Measurements from ENCODE around the gene SERINC5. TPM values are rescaled to one million over a fixed set of nuclear protein-coding genes. Genes with fewer than 3 reads are reported as not detected.

Gene SERINC5
- total and polyA plus RNA-seq, 2 donors (not counting 3 experiments of a cell fraction or from before 2014, with no cell fraction given): 3.2 to 10.1 TPM

GRCh38 chr5:80191991-80192398 lies 63.9 kb downstream of the SERINC5 start:
- Histone ChIP-seq H3K4me1 (ENCODE audit: control insufficient read depth, extremely low read depth, insufficient read depth, low read length) (no peaks in the 10 kb centered on the region), H2AFZ (ENCODE audit: low read depth, low read length) (no peak overlapping the region), H3K4me3 (replicated peaks in 1 of 3; ENCODE audit: insufficient read depth in 1 of 3, low read depth in 1 of 3, low read length in 3 of 3) (no peak overlapping the region), H3K4me2 (ENCODE audit: insufficient read depth, low read length) (no peak overlapping the region), H3K36me3 (ENCODE audit: control insufficient read depth in 2 of 2, extremely low read depth in 1 of 2, insufficient read depth in 2 of 2, low read length in 2 of 2) (no peaks in the 10 kb centered on the region), H3K27ac (ENCODE audit: insufficient read depth, low read depth, low read length) (no peak overlapping the region), H3K9me3 (replicated peaks; ENCODE audit: control insufficient read depth, insufficient read depth, low read length) (no peaks in the 10 kb centered on the region), H4K20me1 (replicated peaks; ENCODE audit: control insufficient read depth, extremely low read depth, insufficient read depth, low read length) (no peaks in the 10 kb centered on the region), H3K9ac (replicated peaks; ENCODE audit: extremely low read depth, insufficient read depth, low read length) (no peak overlapping the region), H3K27me3 (ENCODE audit: control insufficient read depth in 2 of 2, insufficient read depth in 2 of 2, low read length in 2 of 2) (no peaks in the 10 kb centered on the region), H3K9me1 (replicated peaks; ENCODE audit: control insufficient read depth, extremely low read depth, insufficient read depth, low read length) (no peaks in the 10 kb centered on the region), H3K79me2 (ENCODE audit: control insufficient read depth, insufficient read depth, low read length) (no peaks in the 10 kb centered on the region)
- FAIRE-seq: no peak
- POLR2A ChIA-PET: no interaction called here
- TF ChIP-seq CTCF (IDR thresholded peaks at IDR 0.05; ENCODE audit: extremely low read depth in 1 of 2, insufficient read depth in 1 of 2, low read depth in 1 of 2, low read length in 2 of 2) (no peak), MAX (IDR thresholded peaks at IDR 0.05; ENCODE audit: insufficient read depth, insufficient read length) (no peak), EZH2 (IDR thresholded peaks at IDR 0.05; ENCODE audit: borderline replicate concordance, low read depth, low read length, severe bottlenecking) (no peak), POLR2AphosphoS5 (IDR thresholded peaks at IDR 0.05; ENCODE audit: insufficient read depth, low read depth, low read length) (no peak), GATA2 (IDR thresholded peaks at IDR 0.05; ENCODE audit: insufficient read depth, insufficient read length, low read depth, low read length) (no peak), JUN (IDR thresholded peaks at IDR 0.05; ENCODE audit: borderline replicate concordance, insufficient read depth, insufficient read length, low read depth) (no peak), FOS (IDR thresholded peaks at IDR 0.05; ENCODE audit: borderline replicate concordance, insufficient read depth, low read length) (no peak), MYC (IDR thresholded peaks at IDR 0.05; ENCODE audit: low read depth, low read length) (no peak), POLR2A (IDR thresholded peaks at IDR 0.05; ENCODE audit: low read depth, low read length) (no peak)
- dilution Hi-C loops (cut with MboI; ENCODE audit: extremely low pct_ligation_motif_present, low sequenced_read_pairs) (no loop called here), intact Hi-C loops (cut with micrococcal nuclease) (no loop called here)
- CTCF ChIA-PET: no interaction called here
- BruUV-seq (replicated peaks): no TSS peak
- no peak for DNase-seq (ENCODE audit: low read depth, low spot score)

Data from endothelial cell of umbilical vein (primary cell).